ENCODE data around the gene ZNF787. TPM values are rescaled to one million over a fixed set of nuclear protein-coding genes. Genes with fewer than 3 reads are reported as not detected.

The ZNF787 gene
- total and polyA plus RNA-seq, 2 of the 13 experiments (the other 11 are each of a cell fraction or from before 2014, with no cell fraction given), result 15.1 to 42.8 TPM

GRCh38 chr19:56121180-56122167 lies at the start of gene ZNF787 (continued):
- TF ChIP-seq MZF1 (CRISPR knock-in tag; IDR thresholded peaks at IDR 0.05; ENCODE audit: borderline replicate concordance) (no peak), ZNF784 (CRISPR knock-in tag; IDR thresholded peaks at IDR 0.05; ENCODE audit: borderline replicate concordance) (no peak), SKIL (CRISPR knock-in tag; IDR thresholded peaks at IDR 0.05; ENCODE audit: borderline replicate concordance) (peak; percentile 49; the same call in 1 of the 2 replicates), ZNF572 (CRISPR knock-in tag; IDR thresholded peaks at IDR 0.05) (peak; percentile 70; the same call in 1 of the 2 replicates), ZNF460 (CRISPR knock-in tag; IDR thresholded peaks at IDR 0.05; ENCODE audit: borderline replicate concordance) (peak; percentile 56; the same call in 1 of the 2 replicates), EP300 (IDR thresholded peaks at IDR 0.05; ENCODE audit: low read depth in 2 of 2, low read length in 2 of 2) (no peak), EP300 (CRISPR knock-in tag; IDR thresholded peaks at IDR 0.05; ENCODE audit: borderline replicate concordance) (no peak), UBTF (CRISPR knock-in tag; IDR thresholded peaks at IDR 0.05) (peak; percentile 32; the same call in 1 of the 2 replicates), ZNF501 (CRISPR knock-in tag; IDR thresholded peaks at IDR 0.05) (peak; percentile 87; the same call in 1 of the 2 replicates), GMEB2 (CRISPR knock-in tag; IDR thresholded peaks at IDR 0.05; ENCODE audit: low read depth) (peak; percentile 37; the same call in 1 of the 2 replicates), MYC (CRISPR knock-in tag; IDR thresholded peaks at IDR 0.05; ENCODE audit: borderline replicate concordance) (peak; percentile 49; the same call in 1 of the 2 replicates), PHF5A (CRISPR knock-in tag; IDR thresholded peaks at IDR 0.05; ENCODE audit: low read depth, unreplicated experiment) (no peak), CERS6 (CRISPR knock-in tag; IDR thresholded peaks at IDR 0.05) (no peak), NFE2L2 (IDR thresholded peaks at IDR 0.05; ENCODE audit: low read length) (no peak), NAIF1 (CRISPR knock-in tag; IDR thresholded peaks at IDR 0.05; ENCODE audit: borderline replicate concordance) (no peak; the same call in 1 of the 2 replicates), HOMEZ (CRISPR knock-in tag; IDR thresholded peaks at IDR 0.05; ENCODE audit: low read depth) (no peak), ZNF30 (CRISPR knock-in tag; IDR thresholded peaks at IDR 0.05) (no peak)

Data from HepG2 (cell line).